PFSK-1 (cell line): ENCODE data around the gene UBTD1.

Experiments used
- FOXP2 ChIP-seq: optimal IDR thresholded peaks from 2 replicates; pipeline ENCODE3; 2011; ENCODE audit warnings: borderline replicate concordance, control low read depth, inconsistent platforms; ENCODE audit not compliant: insufficient read depth; ENCODE audit errors: extremely low read length, extremely low read depth
- POLR2AphosphoS5 ChIP-seq: IDR thresholded peaks from 2 replicates; pipeline ENCODE4 v1.6.1; 2012; ENCODE audit warnings: low read depth, mild to moderate bottlenecking, control low read depth, low read length, moderate library complexity
- REST ChIP-seq, 2 experiments: IDR thresholded peaks; 2 replicates each; pipeline versions ENCODE4 v1.6.1 to v1.8.0; 2011 to 2012; ENCODE audit warnings: low read depth in 2 of 2, low read length in 2 of 2, control low read depth in 1 of 2, inconsistent platforms in 1 of 2, mild to moderate bottlenecking in 1 of 2, moderate library complexity in 1 of 2; ENCODE audit not compliant: insufficient read depth in 1 of 2
- SIN3A ChIP-seq: IDR thresholded peaks from 2 replicates; pipeline ENCODE4 v1.6.1; 2012; ENCODE audit warnings: mild to moderate bottlenecking, low read length, moderate library complexity, borderline replicate concordance; ENCODE audit not compliant: insufficient read depth
- TAF1 ChIP-seq: IDR thresholded peaks from 2 replicates; pipeline ENCODE4 v1.6.1; 2012; ENCODE audit warnings: low read length, control low read depth, borderline replicate concordance; ENCODE audit not compliant: insufficient read depth

The UBTD1 gene

GRCh38 chr10:97531401-97531986, 32.8 kb downstream of the UBTD1 start:
- no peak for TF ChIP-seq FOXP2
- no peak for TF ChIP-seq SIN3A
- TF ChIP-seq TAF1: no peak
- TF ChIP-seq POLR2AphosphoS5: no peak
- TF ChIP-seq REST (IDR thresholded peaks at IDR 0.05; ENCODE audit: insufficient read depth in 1 of 2, low read depth in 2 of 2, low read length in 2 of 2): no peak

DNA sequence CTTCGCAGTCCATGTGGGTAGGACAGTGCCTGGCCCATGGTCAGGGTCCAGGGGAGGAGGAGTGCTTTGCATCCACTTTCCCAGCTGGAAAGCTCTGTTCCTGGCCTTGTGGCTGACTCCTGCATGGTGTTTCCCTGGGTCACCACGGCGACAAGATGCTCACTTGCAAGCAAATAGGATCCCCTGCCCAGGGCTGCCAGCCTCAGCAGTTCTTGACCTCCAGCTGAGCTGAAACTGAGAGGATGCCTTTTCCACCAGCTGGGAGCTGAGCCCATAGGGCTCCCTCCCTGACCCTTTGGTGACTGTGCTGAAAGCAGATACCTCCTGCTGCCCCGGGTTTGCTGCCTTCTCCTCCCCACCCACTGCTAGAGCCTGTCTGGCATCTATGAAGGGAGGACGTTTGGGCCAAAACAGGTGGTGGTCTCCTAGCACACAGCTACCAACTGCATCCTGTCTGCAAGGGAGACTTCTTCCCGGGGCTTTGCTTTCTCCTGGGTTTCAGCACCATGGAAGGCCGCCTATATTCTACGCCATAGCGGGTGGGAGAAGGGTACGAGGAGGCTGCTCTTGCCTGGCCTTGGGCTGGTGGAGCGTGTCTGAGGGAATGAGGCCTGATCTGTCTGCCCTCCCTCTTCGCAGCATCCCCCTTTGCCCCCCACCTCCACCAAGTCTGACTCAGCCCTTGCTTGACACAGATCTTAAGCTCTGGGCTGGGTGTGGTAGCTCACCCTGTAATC, 34.4 kb downstream of the UBTD1 start:
- TF ChIP-seq FOXP2: no peak
- TF ChIP-seq REST (IDR thresholded peaks at IDR 0.05; ENCODE audit: insufficient read depth in 1 of 2, low read depth in 2 of 2, low read length in 2 of 2): no peak
- no peak for TF ChIP-seq TAF1
- no peak for TF ChIP-seq SIN3A
- no peak for TF ChIP-seq POLR2AphosphoS5

- no peak for TF ChIP-seq POLR2AphosphoS5
- TF ChIP-seq TAF1: no peak
- TF ChIP-seq REST (IDR thresholded peaks at IDR 0.05; ENCODE audit: insufficient read depth in 1 of 2, low read depth in 2 of 2, low read length in 2 of 2): no peak
- no peak for TF ChIP-seq SIN3A
- TF ChIP-seq FOXP2: no peak
Observed at GRCh38 chr10:97533888-97534287, 35.2 kb downstream of the UBTD1 start.

- no peak for TF ChIP-seq SIN3A
- no peak for TF ChIP-seq FOXP2
- no peak for TF ChIP-seq POLR2AphosphoS5
- no peak for TF ChIP-seq REST (IDR thresholded peaks at IDR 0.05; ENCODE audit: insufficient read depth in 1 of 2, low read depth in 2 of 2, low read length in 2 of 2)
- no peak for TF ChIP-seq TAF1
Observed at GRCh38 chr10:97534746-97535367, 36.1 kb downstream of the UBTD1 start.
